Neural progenitor cell (in vitro differentiated cells): ENCODE measurements around the gene BPHL. TPM values are rescaled to one million over a fixed set of nuclear protein-coding genes. Genes with fewer than 3 reads are reported as not detected.

Source experiments
- DNase-seq: peaks from one replicate; pipeline ENCODE4 v3.0.0-alpha.2; 2016; ENCODE audit warnings: low spot score
- H2AFZ ChIP-seq: fragments of 200-600 bp; sonication (generic); replicated peaks from 2 replicates; pipeline ENCODE4 v1.6.1; 2016; ENCODE audit warnings: antibody characterized with exemption
- H3F3A ChIP-seq: fragments of 200-600 bp; sonication (generic); 2 replicates; pipeline ENCODE4 v1.6.1; 2016; ENCODE audit warnings: antibody characterized with exemption, low read depth
- H3K27ac ChIP-seq: fragments of 200-600 bp; sonication (generic); 2 replicates; pipeline ENCODE4 v1.5.1; 2016; ENCODE audit warnings: mild to moderate bottlenecking
- H3K27me3 ChIP-seq: fragments of 200-600 bp; sonication (generic); 2 replicates; pipeline ENCODE4 v1.6.1; 2016; ENCODE audit warnings: mild to moderate bottlenecking, moderate library complexity
- H3K36me3 ChIP-seq: fragments of 200-600 bp; sonication (generic); 2 replicates; pipeline ENCODE4 v1.5.1; 2016
- H3K4me1 ChIP-seq: fragments of 200-600 bp; sonication (generic); 2 replicates; pipeline ENCODE4 v1.6.1; 2016; ENCODE audit warnings: mixed run types
- H3K4me2 ChIP-seq: fragments of 200-600 bp; sonication (generic); 2 replicates; pipeline ENCODE4 v1.6.1; 2016
- H3K4me3 ChIP-seq: fragments of 200-600 bp; sonication (generic); 2 replicates; pipeline ENCODE4 v1.5.1; 2016
- H3K79me2 ChIP-seq: fragments of 200-600 bp; sonication (generic); 2 replicates; pipeline ENCODE4 v1.6.1; 2016; ENCODE audit warnings: low read depth
- H3K9ac ChIP-seq: fragments of 200-600 bp; sonication (generic); 2 replicates; pipeline ENCODE4 v1.6.1; 2016
- H3K9me3 ChIP-seq: fragments of 200-600 bp; sonication (generic); 2 replicates; pipeline ENCODE4 v1.5.1; 2016; ENCODE audit warnings: low read depth
- H4K20me1 ChIP-seq: fragments of 200-600 bp; sonication (generic); 2 replicates; pipeline ENCODE4 v1.6.1; 2016; ENCODE audit warnings: low read depth
- H3K27ac Mint-ChIP-seq: 3 replicates; pipeline ENCODE4 v1.8.0; 2021; ENCODE audit warnings: mixed read lengths
- H3K27me3 Mint-ChIP-seq: 2 replicates; pipeline ENCODE4 v1.8.0; 2022; ENCODE audit warnings: low read depth, mild to moderate bottlenecking, inconsistent platforms, moderate library complexity, mixed read lengths; ENCODE audit not compliant: insufficient read depth
- H3K36me3 Mint-ChIP-seq: 3 replicates; pipeline ENCODE4 v1.8.0; 2021; ENCODE audit warnings: mixed read lengths
- H3K4me1 Mint-ChIP-seq: 3 replicates; pipeline ENCODE4 v1.8.0; 2021; ENCODE audit warnings: mixed read lengths
- H3K4me3 Mint-ChIP-seq: 3 replicates; pipeline ENCODE4 v1.8.0; 2021; ENCODE audit warnings: mild to moderate bottlenecking, moderate library complexity, mixed read lengths
- H3K9me3 Mint-ChIP-seq: 3 replicates; pipeline ENCODE4 v1.8.0; 2020; ENCODE audit warnings: mixed read lengths
- CTCF ChIP-seq: fragments of 200-600 bp; sonication (generic); IDR thresholded peaks from 2 replicates; pipeline ENCODE4 v1.5.1; 2017; ENCODE audit warnings: antibody characterized with exemption, mild to moderate bottlenecking
- EZH2 ChIP-seq: fragments of 200-600 bp; sonication (generic); IDR thresholded peaks from 2 replicates; pipeline ENCODE4 v1.6.1; 2017; ENCODE audit warnings: antibody characterized with exemption, mild to moderate bottlenecking, moderate library complexity
- EZH2phosphoT487 ChIP-seq: fragments of 200-600 bp; sonication (generic); IDR thresholded peaks from 2 replicates; pipeline ENCODE4 v1.6.1; 2017; ENCODE audit warnings: antibody characterized with exemption
- total RNA-seq: library from RNA; depleted of rRNA; stranded (reverse); fragments of >200 nt; gene quantifications from 2 replicates; pipeline ENCODE4 v1.2.3, GENCODE V29; 2015; ENCODE audit warnings: low replicate concordance

Gene BPHL
- total RNA-seq, 1 donor from 2014 or later = 44.5 TPM

- Mint-ChIP-seq H3K27ac (no peak overlapping the region), H3K36me3 (peaks cover 7% of the 10 kb centered on the region), H3K4me1 (peaks cover 29% of the 10 kb centered on the region), H3K27me3 (peaks cover 2% of the 10 kb centered on the region), H3K9me3 (no peaks in the 10 kb centered on the region), H3K4me3 (peak overlapping the region; percentile 86)
- H3K9ac ChIP-seq = no peak overlapping the region
- peak overlapping the region; percentile 82 for H2AFZ ChIP-seq
- TF ChIP-seq EZH2phosphoT487 (no peak), CTCF (no peak), EZH2 (no peak)
- H3K36me3 ChIP-seq = no peaks in the 10 kb centered on the region
- no peak for DNase-seq
- H4K20me1 ChIP-seq = no peaks in the 10 kb centered on the region
- peaks cover 19% of the 10 kb centered on the region for H3K79me2 ChIP-seq
- peak overlapping the region; percentile 90 for H3K4me3 ChIP-seq
- peak overlapping the region; percentile 91 for H3K4me2 ChIP-seq
- no peaks in the 10 kb centered on the region for H3K27me3 ChIP-seq
- no peaks in the 10 kb centered on the region for H3K9me3 ChIP-seq
- H3F3A ChIP-seq = peaks cover 7% of the 10 kb centered on the region
- peaks cover 8% of the 10 kb centered on the region for H3K4me1 ChIP-seq
- H3K27ac ChIP-seq = no peak overlapping the region
Measured at GRCh38 chr6:3117912-3118352, 579 bp upstream of the BPHL start.

GRCh38 chr6:3119040-3119723 is 671 bp downstream of the BPHL start:
- H3K9me3 ChIP-seq = no peaks in the 10 kb centered on the region
- peak overlapping the region; percentile 59 for H3K9ac ChIP-seq
- peak overlapping the region; percentile 90 for H3K4me3 ChIP-seq
- peaks cover 19% of the 10 kb centered on the region for H3K79me2 ChIP-seq
- no peaks in the 10 kb centered on the region for H3K27me3 ChIP-seq
- peaks cover 7% of the 10 kb centered on the region for H3F3A ChIP-seq
- Mint-ChIP-seq H3K36me3 (peaks cover 6% of the 10 kb centered on the region), H3K27ac (peak overlapping the region; percentile 0), H3K27me3 (peaks cover 2% of the 10 kb centered on the region), H3K4me3 (peak overlapping the region; percentile 86), H3K9me3 (no peaks in the 10 kb centered on the region), H3K4me1 (peaks cover 39% of the 10 kb centered on the region)
- H3K36me3 ChIP-seq = no peaks in the 10 kb centered on the region
- H3K4me1 ChIP-seq = peaks cover 8% of the 10 kb centered on the region
- TF ChIP-seq CTCF (no peak), EZH2phosphoT487 (no peak), EZH2 (no peak)
- H2AFZ ChIP-seq = peak overlapping the region; percentile 87
- no peak overlapping the region for H3K27ac ChIP-seq
- DNase-seq = no peak
- H3K4me2 ChIP-seq = peak overlapping the region; percentile 91
- H4K20me1 ChIP-seq = no peaks in the 10 kb centered on the region

DNA sequence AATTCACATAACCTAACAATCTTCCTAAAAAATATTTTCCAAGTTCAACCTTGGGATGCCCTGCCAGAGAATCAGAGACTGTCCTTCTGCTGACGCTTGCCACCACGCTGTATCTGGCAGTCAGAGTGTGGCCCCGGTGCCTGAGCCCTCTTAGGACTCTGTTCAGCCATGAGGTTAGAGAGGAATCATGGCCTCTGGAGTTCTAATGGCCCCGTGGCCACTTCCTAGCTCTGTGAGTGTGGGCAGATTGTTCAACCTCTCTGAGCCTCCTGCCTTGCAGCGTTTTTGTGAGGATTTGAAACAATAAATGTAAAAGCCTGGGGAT is 2.2 kb downstream of the BPHL start:
- no peak overlapping the region for H3K9ac ChIP-seq
- H3K4me2 ChIP-seq = no peak overlapping the region
- no peak for TF ChIP-seq EZH2phosphoT487
- no peak for TF ChIP-seq CTCF
- TF ChIP-seq EZH2 = no peak
- peaks cover 19% of the 10 kb centered on the region for H3K79me2 ChIP-seq
- Mint-ChIP-seq H3K9me3 (no peaks in the 10 kb centered on the region), H3K27me3 (no peaks in the 10 kb centered on the region), H3K27ac (no peak overlapping the region), H3K36me3 (peaks cover 4% of the 10 kb centered on the region), H3K4me1 (peaks cover 44% of the 10 kb centered on the region), H3K4me3 (peak overlapping the region; percentile 77)
- H3K27me3 ChIP-seq = no peaks in the 10 kb centered on the region
- H3K27ac ChIP-seq = no peak overlapping the region
- no peak overlapping the region for H3K4me3 ChIP-seq
- peaks cover 12% of the 10 kb centered on the region for H3F3A ChIP-seq
- H4K20me1 ChIP-seq = peaks cover 3% of the 10 kb centered on the region
- no peaks in the 10 kb centered on the region for H3K36me3 ChIP-seq
- DNase-seq = no peak
- H2AFZ ChIP-seq = no peak overlapping the region
- no peaks in the 10 kb centered on the region for H3K9me3 ChIP-seq
- peaks cover 8% of the 10 kb centered on the region for H3K4me1 ChIP-seq
